NCI-H146 treated with DMSO at 0.1 percent for 48 hours (cell line): Measurements from ENCODE around the gene SOD1.

Experiments
- DNase-seq: peaks from one replicate; lab custom pipeline; 2025; ENCODE audit not compliant: unreplicated experiment; lab: John Stamatoyannopoulos, UW

SOD1 gene

DNA sequence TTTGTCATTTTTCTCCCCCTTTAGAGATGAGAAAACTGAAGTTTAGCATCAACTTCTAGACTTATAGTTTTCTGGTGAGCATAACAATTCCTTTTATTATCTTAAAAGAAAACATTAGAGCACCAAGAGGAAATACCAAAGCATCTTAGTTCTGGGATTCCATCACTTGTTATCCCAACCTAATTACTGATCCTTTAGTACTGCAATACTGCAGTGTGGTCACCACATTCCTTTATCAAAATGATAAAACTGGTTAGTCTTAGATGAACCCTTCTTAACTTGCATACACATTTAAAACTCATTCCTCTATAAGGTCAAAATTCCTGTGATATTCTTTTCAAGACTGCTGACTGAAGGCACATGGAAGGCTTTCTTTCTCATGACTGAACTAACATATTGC lies 23.1 kb downstream of the SOD1 start:
- DNase-seq: no peak

- no peak for DNase-seq
These were observed 23.5 kb downstream of the SOD1 start for GRCh38 chr21:31683029-31683428.

GRCh38 chr21:31684918-31685317 lies 25.4 kb downstream of the SOD1 start:
- no peak for DNase-seq

- no peak for DNase-seq
These were observed 26.9 kb downstream of the SOD1 start for GRCh38 chr21:31686272-31686915.

DNA sequence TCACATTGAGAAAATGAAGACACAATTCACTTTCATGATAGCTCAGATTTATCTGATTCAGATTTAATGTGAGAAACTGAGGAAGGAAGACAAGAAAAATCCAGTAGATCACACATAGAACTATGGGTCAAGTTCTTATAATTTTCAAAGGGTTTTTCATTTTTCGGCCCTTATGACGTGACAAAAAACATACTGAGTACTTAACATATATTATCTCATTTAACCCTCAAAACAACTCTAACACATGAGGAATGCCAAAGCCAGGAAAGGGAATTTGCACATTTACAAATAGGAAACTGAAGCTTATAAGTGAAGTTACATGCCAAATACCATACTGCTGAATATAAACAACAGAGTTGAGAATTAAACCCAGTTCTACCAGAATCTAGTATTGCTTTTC lies 27.6 kb downstream of the SOD1 start:
- no peak for DNase-seq

DNA sequence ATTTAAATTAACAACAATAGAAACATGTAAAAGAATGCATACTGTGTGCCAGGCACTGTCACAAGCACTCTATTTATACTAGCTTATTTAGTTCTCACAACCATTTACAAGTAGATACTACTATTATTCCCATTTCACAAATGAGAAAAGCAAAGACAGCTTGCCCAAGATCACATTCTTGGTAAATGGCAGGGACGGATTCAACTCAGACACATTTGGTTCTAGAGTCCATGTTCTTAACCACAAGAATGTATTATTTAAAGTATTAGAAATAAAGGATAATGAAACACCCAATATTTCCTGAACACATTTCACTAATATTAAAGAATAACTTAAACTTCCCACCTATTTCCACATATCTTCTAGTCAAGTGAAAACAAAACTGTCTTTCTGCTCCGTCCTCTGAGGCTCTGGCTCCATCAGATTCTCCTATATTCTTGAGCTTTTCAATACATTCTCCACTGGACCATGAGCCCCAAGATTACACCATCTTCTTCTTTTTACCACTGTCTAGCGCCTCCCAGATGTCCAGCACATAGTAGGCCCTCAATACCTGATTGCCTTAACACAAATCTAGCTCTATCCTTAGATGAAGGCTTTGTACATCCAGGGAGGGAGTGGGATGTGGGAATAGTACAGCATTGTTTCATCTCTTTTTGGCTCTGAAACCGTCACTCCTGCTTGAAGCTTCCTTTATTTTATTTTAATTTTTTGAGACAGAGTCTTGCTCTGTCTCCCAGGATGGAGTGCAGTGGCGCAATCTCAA lies 29.3 kb downstream of the SOD1 start:
- DNase-seq: no peak

DNA sequence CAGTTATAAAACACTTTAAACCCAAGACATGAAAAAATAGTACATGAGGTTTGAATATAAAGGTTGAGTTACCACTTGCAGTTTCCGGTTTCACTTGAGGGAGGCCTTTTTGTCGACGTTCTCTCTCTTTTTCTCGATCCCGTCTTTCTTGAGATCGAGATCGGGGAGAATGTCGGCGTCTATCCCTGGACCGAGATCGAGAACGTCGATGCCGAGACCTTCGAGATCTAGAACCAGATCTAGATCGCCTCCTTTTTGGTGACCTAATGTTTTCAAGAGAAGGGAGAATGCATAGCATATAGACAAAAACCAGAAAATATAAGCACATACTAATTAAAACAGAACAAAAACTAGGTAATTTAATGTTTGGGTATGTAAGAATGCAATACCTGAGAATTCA lies 33.7 kb downstream of the SOD1 start:
- no peak for DNase-seq

- DNase-seq: no peak
These were observed 36.9 kb downstream of the SOD1 start for GRCh38 chr21:31696424-31696823.

GRCh38 chr21:31698461-31698860 lies 39.0 kb downstream of the SOD1 start:
- no peak for DNase-seq

DNA sequence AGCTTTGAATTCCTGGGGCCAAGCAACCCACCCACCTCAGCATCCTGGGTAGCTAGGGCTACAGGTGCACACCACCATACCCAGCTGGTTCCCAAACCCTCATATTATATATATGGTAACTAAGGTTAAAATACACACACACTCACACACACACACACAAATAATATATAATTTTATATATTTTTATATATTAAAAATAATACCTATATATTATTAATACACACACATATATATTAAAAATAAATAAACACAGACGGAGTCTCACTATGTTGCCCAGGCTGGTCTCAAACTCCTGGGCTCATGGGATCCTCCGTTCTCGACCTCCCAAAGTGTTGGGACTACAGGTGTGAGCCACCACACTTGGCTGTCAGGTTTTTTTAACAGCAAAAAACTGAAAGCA lies 40.5 kb downstream of the SOD1 start:
- DNase-seq: no peak

GRCh38 chr21:31706562-31706961 lies 47.1 kb downstream of the SOD1 start:
- DNase-seq: no peak

- DNase-seq: no peak
These were observed 48.0 kb downstream of the SOD1 start for GRCh38 chr21:31707499-31707898.

DNA sequence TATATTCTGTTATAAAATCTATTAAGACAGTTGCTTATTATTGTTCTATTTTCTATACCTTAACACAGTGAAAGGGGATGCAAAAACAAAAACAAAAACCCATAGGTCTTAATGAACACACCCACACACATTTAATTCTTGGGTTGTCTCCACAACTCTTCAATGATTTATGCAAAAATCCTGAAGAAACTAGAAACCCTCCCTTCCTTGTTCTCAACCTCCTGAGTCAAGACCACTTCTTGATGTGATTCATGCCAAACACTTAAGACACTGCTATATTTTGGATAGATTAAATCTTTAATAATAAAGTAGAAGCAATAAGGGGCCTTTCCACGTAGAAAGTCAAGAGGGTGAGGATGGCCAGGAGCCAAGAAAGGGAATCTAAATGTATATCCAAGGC lies 49.0 kb downstream of the SOD1 start:
- DNase-seq: no peak

- no peak for DNase-seq
These were observed 51.1 kb downstream of the SOD1 start for GRCh38 chr21:31710586-31710985.

- no peak for DNase-seq
These were observed 51.8 kb downstream of the SOD1 start for GRCh38 chr21:31711326-31711725.

DNA sequence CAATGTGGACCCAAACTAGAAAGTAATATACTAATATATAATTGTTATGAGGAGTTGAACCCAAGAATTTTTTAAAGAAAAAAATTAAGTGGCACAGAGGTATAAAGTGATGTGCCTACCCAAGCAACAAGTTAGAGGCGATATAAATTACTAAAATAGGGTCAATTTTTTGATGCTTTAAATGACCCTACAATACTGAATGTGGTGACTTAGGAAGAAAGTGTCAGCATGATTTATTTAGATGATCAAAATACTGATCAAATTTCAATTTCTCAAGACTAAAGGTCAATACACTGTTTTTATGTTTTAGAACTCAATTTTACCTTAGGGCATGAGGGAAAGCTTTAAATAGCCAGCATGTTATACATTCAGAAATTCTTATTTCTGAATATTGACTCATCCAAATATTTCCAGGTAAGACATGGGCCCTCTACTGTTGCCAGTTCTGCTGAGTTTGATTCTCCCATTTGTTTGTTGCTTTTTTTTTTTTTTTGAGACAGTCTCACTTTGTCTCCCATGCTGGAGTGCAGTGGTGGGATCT lies 52.3 kb downstream of the SOD1 start:
- DNase-seq: no peak

- no peak for DNase-seq
These were observed 53.6 kb downstream of the SOD1 start for GRCh38 chr21:31713115-31713514.

- DNase-seq: no peak
These were observed 54.7 kb downstream of the SOD1 start for GRCh38 chr21:31713973-31714740.

DNA sequence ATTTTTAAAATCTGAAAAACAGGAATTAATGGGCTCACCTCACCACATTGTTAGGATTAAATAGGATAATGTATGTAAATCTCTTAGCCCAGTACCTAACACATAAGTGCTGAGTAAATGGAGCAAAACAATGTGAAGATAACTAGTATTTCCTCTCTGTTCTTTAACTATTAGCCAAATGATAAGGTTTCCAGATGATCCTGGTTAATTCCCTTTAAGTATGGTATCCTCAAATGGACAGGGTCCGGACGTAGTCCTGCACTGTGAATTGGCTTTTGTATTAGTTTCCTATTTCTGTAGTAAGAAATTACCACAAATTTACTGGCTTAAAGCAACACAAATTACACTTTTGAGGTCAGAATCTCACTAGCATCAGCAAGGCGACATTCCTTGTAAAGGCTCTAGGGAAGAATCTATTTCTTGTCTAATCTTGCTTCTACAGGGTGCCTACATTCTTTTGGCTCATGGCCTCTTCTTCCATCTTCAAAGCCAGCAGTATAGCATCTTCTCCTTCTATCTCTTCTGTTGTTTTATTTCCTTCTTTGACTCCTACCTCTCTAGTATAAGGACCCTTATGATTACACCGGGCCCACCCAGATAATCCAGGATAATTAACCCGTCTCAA lies 55.4 kb downstream of the SOD1 start:
- no peak for DNase-seq

DNA sequence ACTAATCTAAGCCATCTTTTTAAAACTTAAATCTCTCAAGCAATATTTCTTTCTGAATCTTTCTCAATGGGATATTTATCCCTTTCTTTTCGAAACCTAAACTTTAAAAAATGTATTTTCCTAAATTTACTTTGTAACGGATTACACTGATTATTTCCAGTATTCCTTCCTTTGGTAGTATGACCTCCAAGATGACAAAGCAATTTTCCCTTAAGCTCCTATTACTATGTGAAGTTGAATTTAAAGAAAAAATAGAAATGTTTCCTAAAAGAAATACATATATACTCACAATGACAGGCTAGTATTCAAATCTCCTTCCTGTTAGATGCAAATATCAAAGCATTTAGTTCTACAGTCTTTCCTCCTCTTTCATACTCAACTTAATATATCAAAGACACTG lies 56.6 kb downstream of the SOD1 start:
- no peak for DNase-seq
